Suppressor macrophage (primary cell): ENCODE data around the gene GOLT1A.

ENCODE experiments used
- DNase-seq, 4 experiments: peaks; one replicate each; pipeline ENCODE4 v3.0.0-alpha.2; 2020 to 2022

The GOLT1A gene

DNA sequence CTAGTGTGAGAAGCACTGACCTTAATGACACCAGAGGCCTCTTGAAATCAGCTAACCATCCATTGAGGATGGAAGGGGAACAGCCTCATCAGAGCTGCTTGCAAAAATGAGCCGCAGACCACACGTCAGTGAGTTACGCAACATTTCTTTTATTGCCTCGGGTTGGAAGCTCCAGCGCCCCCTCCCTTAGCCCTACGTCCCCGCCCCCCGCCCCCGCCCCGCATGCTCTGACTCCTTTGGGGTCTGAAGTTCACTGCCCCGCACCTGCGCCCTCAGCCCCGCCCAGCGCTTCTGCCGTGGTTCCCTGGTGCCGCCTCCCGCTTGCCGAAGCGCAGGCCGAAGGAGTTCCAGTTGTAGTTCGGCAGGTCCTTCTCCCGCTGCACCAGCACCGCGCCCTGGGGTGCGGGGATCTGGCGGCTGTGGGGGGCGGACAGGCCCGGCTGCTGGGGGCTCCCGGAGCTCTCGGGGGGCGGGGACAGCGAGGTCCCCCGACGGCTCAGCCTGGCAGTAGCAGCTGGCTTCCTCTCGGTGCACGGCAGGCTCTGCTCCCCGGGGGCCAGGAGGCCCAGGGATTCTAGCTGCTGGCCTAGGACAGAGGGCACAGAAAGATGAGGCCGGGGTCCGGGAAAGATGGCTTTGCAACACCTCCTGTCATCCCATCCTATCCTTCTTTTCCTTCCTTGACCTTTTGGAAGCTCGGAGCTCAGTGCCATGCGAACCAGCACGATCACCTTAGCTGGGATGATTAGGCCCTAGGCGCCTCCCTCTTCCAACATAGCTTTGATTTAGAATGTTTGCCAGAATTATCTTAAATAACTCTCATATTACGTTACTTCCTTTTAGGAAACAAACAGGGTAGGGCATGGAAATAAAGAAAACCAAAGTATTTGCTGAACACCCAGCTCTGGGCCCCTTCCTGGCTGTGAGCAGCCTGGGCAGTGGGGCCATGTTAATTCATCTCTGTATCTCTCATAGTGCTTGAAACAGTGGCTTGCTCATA is 23.3 kb downstream of the GOLT1A start:
- peak; percentile 61 to 85 (median 74) for DNase-seq

GRCh38 chr1:204188959-204189639 is 24.7 kb downstream of the GOLT1A start:
- DNase-seq: no peak

GRCh38 chr1:204186597-204186996 is 27.2 kb downstream of the GOLT1A start:
- no peak for DNase-seq

DNA sequence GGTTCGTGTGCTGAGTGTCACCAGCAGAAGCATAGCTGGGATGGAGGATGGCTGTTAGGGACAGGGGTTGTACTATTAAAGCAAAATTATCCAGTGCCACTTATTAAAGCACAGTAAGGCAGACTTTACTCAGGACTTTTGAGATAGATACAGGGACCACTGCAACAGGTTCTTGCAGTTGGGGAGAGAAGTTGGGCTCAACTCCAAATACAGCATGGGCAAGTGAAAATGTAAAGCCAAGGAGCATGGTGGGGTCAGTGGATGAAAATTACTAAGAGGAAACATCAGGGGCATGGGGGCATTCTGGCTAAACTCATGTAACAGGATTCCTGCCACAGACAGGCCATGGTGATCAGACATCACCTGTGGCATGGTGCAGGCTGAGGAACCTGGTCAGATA is 32.7 kb downstream of the GOLT1A start:
- DNase-seq: no peak

DNA sequence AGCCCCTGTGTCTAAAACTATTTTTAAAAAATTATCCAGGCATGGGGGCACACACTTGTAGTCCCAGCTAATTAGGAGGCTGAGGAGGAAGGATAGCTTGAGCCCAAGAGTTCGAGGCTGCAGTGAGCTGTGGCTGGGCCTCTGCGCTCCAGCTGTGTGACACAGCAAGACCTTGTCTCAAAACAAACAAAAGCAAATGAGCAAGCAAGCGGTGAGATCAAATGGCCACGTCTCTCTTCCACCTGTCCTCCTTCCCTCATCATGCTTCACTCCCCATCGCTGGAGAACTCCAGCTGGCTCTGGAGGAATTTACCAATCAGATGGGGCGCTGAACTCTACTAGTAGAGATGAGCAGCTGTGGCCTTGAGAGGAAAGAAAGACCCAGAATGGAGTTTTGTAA is 33.7 kb downstream of the GOLT1A start:
- DNase-seq: no peak

- no peak for DNase-seq
Observed at GRCh38 chr1:204178487-204179281, 35.1 kb downstream of the GOLT1A start.

DNA sequence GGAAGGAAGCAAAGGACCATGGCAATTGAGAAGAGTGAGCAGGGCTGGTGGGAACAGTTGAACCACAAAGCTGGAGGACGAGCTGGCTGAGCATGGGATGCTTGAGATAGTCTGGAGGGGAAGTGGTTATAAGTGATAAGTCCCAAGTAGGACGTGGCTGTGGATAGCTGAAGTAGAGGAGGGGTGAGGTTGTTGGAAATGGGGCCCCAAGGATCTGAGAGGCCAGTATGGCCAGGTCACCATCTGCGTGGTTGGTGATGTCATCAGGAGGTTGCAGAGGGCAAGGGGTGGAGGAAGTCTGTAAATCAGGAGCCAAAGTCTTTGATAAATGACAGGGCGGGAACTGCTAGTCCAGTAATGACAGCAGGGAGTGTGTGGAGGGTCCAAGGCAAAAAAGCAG is 36.7 kb downstream of the GOLT1A start:
- peak in 3 of 4 experiments; percentile 19 to 49 (median 20) for DNase-seq

DNA sequence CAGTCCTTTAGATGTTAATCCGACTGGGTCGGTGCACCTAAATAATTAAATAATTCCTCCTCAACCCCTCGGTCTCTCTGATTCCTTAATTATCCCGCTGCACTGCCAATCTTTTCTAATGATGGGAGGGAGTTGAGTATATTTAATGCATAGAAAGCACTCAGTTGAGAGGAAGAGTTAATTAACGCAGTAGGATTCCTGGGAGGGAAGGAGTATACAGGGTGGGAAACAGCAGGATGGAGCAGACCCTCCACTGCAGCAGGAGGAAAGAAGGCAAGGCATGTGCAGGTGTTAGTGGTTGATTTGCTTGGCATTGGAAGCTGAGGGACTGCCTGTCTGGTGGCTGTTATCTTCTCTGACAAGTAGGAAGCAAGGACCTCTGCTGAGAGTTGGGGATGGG is 37.7 kb downstream of the GOLT1A start:
- DNase-seq: no peak

GRCh38 chr1:204174958-204175357 is 38.8 kb downstream of the GOLT1A start:
- DNase-seq: no peak

GRCh38 chr1:204172404-204173029 is 41.3 kb downstream of the GOLT1A start:
- DNase-seq: no peak

- DNase-seq: peak; percentile 31 to 75 (median 58)
Observed at GRCh38 chr1:204171751-204172178, 42.0 kb downstream of the GOLT1A start.

- no peak for DNase-seq
Observed at GRCh38 chr1:204170494-204171155, 43.2 kb downstream of the GOLT1A start.

DNA sequence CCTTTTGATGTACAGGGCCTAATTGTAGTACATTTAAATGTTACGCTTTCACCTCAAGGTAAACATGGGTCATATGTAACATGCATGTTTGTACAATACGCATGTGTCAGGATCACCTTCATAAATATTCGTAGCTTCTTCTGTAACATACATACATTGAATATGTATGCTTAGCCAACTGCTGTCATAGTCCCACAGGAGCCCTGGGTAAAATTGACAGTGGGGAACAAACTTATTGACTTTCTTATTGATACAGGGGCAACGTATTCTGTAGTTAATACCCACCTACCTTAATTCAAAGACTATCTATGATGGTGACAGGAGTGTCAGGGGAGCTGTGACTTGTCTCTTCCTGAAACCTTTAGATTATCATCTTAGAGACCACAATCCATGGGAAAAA is 43.9 kb downstream of the GOLT1A start:
- no peak for DNase-seq

- DNase-seq: no peak
Observed at GRCh38 chr1:204167730-204168129, 46.1 kb downstream of the GOLT1A start.

GRCh38 chr1:204166219-204166618 is 47.6 kb downstream of the GOLT1A start, which contains the start of gene REN:
REN (minus strand) TSS chr1:204166337; CDS start chr1:204166293, 44 bp downstream.
- no peak for DNase-seq

- DNase-seq: peak; percentile 74 to 88 (median 82)
Observed at GRCh38 chr1:204162494-204163074, 51.2 kb downstream of the GOLT1A start.

DNA sequence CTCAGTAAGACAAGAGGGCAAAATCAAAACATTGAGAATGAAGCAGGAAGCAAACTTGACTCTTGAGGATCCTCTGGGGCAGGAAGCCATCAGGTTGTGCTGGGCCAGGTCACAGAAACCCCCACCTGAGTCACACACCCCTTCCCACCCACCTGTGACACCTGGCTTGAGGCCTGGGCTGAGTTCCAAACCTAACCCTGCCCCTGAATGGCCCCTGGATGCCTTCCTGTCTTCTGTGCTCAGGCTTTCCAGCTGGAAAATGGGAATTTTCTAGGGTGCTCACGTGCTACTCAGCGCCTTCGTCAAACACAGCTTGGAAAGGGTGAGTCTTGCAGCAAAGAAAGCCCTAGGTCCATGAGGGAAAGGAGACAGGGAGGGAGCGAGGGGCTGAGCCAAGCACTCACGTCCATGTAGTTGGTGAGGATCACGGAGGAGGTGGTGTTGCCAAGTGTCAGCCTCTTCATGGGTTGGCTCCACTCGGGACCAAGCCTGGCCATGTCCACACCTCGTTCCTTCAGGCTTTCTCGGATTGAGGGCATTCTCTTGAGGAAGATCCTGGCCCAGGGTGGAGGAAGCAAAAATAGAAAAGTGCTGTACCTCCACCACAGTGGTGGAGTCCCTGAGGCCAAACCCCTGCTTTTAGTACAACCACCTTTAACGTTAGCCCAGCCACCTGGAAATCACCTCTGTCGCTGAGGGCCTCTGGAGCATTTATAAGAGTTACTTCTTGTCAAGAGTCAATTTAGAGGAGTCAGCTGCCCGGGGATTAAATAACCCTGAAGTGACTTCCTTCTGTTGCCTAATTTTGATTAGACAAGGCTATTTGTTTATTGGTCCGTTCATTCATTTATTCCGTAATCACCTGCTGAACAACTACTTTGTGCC is 51.9 kb downstream of the GOLT1A start:
- DNase-seq: no peak

DNA sequence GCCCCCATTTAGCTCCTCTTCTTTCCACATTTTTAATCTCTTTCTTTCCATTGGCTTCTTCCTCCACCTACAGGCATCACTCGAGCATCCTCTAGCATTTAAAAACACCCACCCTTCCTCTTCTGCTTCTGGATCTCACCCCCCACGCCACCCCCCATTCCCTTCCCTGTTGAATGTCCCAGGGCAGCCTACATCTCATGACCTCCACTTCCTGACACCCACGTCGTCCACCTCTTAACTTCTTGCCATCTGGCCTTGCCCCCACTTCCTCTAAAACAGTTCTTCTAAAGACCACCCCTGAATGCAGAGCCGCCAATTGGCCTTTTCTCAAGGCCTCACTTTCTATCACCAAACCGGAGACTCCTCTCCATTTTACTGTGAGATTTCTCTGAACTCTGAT is 55.8 kb downstream of the GOLT1A start:
- peak; percentile 44 to 84 (median 70) for DNase-seq

DNA sequence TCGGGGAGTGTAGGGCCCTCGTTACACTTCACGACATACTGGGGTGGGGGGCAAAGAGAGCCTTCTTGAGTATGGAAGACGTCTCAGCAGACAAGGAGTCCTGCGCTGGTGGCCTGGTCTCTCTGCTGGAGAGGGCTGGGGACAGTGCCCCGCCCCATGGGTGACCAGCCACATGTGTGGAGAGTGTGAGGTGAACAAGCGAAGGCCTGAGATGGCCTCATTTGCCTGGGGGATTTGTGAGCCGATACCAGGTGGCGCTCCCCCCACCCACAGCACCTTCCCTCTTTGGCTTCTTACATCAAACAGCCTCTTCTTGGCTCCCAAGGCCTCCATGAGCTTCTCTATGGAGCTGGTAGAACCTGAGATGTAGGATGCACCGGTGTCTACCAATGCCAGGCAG is 57.9 kb downstream of the GOLT1A start:
- DNase-seq: no peak
